GM12872 (cell line): ENCODE data around the gene RSF1.

ENCODE experiments used
- TF ChIP-seq, protein P1 (sequence below): IDR thresholded peaks from 3 replicates; pipeline ENCODE4 v1.5.1; 2011; ENCODE audit warnings: low read depth, mild to moderate bottlenecking, low read length, moderate library complexity; ENCODE audit not compliant: insufficient read depth

RSF1 gene

DNA sequence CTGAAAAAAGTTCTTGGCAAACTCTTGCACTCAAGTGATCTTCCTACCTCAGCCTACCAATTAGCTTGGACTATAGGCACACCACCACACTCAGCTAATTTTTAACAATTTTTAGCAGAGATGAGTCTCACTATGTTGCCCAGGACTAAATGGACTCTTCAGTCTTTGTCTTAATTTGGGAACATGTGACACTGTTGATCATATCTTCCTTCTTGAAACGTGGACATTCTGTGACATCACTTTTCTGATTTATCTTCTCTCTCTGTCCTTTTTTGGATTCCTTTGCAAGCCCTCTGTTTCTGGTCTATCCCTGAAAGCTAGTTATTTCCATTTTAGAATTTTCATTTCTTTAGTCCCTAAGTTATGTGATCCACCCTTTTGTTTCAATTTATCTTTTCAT, 42.0 kb downstream of the RSF1 start:
- TF ChIP-seq, protein P1, sequence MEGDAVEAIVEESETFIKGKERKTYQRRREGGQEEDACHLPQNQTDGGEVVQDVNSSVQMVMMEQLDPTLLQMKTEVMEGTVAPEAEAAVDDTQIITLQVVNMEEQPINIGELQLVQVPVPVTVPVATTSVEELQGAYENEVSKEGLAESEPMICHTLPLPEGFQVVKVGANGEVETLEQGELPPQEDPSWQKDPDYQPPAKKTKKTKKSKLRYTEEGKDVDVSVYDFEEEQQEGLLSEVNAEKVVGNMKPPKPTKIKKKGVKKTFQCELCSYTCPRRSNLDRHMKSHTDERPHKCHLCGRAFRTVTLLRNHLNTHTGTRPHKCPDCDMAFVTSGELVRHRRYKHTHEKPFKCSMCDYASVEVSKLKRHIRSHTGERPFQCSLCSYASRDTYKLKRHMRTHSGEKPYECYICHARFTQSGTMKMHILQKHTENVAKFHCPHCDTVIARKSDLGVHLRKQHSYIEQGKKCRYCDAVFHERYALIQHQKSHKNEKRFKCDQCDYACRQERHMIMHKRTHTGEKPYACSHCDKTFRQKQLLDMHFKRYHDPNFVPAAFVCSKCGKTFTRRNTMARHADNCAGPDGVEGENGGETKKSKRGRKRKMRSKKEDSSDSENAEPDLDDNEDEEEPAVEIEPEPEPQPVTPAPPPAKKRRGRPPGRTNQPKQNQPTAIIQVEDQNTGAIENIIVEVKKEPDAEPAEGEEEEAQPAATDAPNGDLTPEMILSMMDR, result no peak

DNA sequence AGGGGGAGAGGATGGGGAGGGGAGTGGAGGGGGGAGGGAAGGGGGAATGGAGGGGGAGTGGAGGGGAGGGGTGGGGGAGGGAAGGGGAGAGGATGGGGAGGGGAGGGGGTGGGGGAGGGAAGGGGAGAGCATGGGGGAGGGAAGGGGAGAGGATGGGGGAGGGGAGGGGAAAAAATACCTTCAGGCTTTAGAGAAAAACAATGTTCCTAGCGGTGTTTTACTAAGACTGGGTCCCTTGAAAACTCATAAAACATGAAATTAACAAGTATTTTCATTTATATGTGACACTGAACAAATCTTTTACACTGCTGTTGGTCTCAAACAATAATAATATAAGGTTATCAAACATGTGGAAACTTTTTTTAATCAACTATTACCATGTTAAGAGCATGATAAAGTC, 42.4 kb downstream of the RSF1 start:
- TF ChIP-seq, protein P1, result no peak

DNA sequence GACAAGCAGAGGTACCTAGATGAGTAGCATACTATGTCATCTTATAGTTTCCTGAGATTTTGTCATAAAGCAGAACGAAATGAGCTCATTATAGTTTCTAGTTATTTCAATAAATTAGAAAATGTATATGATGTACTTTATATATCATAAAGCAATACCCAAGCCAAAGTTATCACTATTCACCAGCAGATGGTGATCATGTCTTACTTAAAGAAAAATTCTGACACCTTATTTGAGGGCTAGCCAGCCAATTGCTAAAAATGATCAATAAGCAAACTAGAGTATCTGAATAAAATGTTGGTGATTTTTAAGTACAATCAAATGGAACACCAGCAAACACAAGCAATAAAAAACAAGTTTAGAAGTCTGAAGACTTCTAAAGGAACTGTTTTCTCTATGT, 44.1 kb downstream of the RSF1 start:
- TF ChIP-seq, protein P1, result 0 out of 3 replicates have a peak, but pooled peaks have one; percentile 20

DNA sequence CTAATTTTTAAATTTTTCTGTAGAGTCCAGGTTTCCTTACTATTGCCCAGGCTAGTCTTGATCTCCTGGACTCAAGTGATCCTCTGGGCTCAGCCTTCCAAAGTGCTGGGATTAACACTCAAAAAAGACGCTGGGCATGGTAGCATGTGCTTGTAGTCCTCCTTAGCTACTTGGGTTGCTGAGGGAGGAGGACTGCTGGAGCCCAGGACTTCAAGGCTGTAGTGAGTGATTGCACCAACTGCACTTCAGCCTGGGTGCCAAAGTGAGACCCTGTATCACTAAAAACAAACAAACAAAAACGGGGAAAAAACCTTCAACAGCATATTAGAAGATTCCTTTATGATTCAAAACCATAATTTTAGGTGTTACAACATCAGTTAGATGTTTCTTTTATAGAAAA, 44.6 kb downstream of the RSF1 start:
- TF ChIP-seq, protein P1, result no peak

DNA sequence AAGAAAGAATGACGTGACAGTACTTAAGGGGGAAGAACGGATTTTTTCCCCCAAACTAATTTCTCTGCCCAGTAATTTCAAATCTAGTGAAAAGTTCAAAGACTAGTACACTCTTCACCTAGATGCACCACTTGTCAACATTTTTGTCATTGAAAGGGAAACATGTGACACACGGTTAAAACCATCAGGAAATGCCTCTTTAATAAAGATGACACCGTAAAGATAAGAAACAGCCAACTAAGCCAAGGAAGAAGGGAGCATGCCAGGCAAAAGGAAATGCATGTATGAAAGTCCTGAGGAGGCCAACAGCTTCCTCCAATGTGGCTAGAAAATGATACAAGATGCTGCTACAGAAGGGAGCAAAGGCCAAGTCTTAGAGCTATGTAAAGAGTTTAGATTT, 49.4 kb downstream of the RSF1 start:
- TF ChIP-seq, protein P1, result no peak

DNA sequence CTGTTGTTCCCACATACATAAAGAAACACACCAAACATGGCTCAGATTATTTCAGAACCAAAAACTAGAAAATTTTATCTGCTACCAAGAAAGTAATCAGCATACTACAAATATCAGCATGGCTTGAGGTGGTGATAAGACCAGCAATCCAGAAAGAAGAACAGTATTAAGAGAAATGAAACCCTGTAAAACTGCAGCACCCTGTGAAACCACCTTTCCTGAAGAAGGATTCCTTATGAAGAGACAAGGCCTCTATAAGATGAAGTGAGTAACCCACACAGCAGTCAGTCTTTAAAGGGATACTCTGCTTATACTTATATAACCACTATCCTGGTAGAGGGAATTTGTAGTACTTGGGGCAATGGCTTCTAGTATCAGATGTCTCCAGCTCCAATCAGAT, 49.9 kb downstream of the RSF1 start:
- TF ChIP-seq, protein P1, result no peak

DNA sequence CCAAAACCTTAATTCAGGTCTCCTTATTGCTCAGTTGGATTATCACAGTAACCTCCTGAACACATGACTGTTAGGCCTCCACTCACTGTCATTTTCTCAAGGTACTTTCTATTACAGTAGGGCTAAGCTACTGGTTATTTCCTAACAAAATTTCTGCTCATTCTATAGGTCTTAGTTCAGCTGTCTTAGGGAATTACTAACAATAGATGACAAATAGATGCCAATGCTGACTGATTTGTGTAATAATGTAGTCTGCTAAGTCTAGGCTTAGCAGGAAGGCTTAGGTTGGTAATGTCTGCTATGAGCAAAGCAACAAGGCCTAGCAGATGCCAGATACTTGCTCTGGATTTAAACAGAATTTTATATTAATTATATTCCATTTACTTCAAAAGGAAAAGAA, 58.1 kb downstream of the RSF1 start:
- TF ChIP-seq, protein P1, result no peak

DNA sequence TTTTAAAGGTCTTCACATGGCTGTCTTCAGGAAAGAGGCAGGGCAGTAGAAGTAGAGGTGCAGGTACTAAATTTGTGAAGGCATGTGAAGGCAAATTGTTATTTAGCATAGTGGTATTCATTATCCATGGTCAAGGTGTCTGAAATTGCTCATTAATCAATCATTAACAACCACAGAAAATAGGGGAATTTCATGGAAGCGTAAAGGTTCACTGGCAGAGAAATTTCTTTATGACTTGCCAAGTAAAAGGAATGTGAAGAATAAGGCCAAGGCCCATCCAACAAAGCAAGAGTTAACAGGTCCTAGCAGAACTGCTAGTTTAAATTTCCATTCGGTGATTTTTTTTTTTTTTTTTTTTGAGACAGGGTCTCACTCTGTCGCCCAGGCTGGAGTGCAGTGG, 59.0 kb downstream of the RSF1 start:
- TF ChIP-seq, protein P1, result no peak
